Neutrophil (primary cell): ENCODE measurements around the gene RAPGEF1.

Experiments used
- H3K27ac ChIP-seq: fragments of 200-600 bp; sonication (generic); 2 replicates; pipeline ENCODE4 v1.5.1; 2016; ENCODE audit warnings: mild to moderate bottlenecking, moderate library complexity
- H3K27me3 ChIP-seq: fragments of 200-600 bp; sonication (generic); 2 replicates; pipeline ENCODE4 v1.6.0; 2016; ENCODE audit warnings: mild to moderate bottlenecking
- H3K36me3 ChIP-seq: fragments of 200-600 bp; sonication (generic); 2 replicates; pipeline ENCODE4 v1.5.1; 2017
- H3K4me1 ChIP-seq, 2 experiments: fragments of 200-600 bp in 1 of 2; sonication (generic) in 1 of 2; 1 replicate in 1 of 2; 2 replicates in 1 of 2; pipeline versions ENCODE4 v1.5.1 to v1.6.1; 2013 to 2016; ENCODE audit warnings: low read depth in 1 of 2, low read length in 1 of 2, mild to moderate bottlenecking in 1 of 2, moderate library complexity in 1 of 2; ENCODE audit not compliant: control insufficient read depth in 1 of 2, insufficient read depth in 1 of 2
- H3K4me3 ChIP-seq, 2 experiments: fragments of 200-600 bp in 1 of 2; sonication (generic) in 1 of 2; 1 replicate in 1 of 2; 2 replicates in 1 of 2; pipeline ENCODE4 v1.5.1; 2013 to 2016; ENCODE audit warnings: low read depth in 1 of 2, low read length in 1 of 2, mild to moderate bottlenecking in 1 of 2, moderate library complexity in 1 of 2
- H3K9me3 ChIP-seq: fragments of 200-600 bp; sonication (generic); 2 replicates; pipeline ENCODE4 v1.5.1; 2016
- CTCF ChIP-seq: fragments of 200-600 bp; sonication (generic); IDR thresholded peaks from 2 replicates; pipeline ENCODE4 v1.5.1; 2016; ENCODE audit warnings: antibody characterized with exemption

The RAPGEF1 gene

GRCh38 chr9:131776473-131776872 is 36.6 kb upstream of the RAPGEF1 start:
- Histone ChIP-seq H3K36me3 (no peaks in the 10 kb centered on the region), H3K4me1 (no peaks in the 10 kb centered on the region), H3K4me3 (no peak overlapping the region), H3K9me3 (no peaks in the 10 kb centered on the region), H3K27ac (no peak overlapping the region), H3K27me3 (peaks cover 20% of the 10 kb centered on the region)
- TF ChIP-seq CTCF, result no peak

- H3K4me1 ChIP-seq, result no peaks in the 10 kb centered on the region
- H3K36me3 ChIP-seq, result no peaks in the 10 kb centered on the region
- no peak for TF ChIP-seq CTCF
- H3K9me3 ChIP-seq, result no peaks in the 10 kb centered on the region
- no peak overlapping the region for H3K27ac ChIP-seq
- H3K27me3 ChIP-seq, result peaks cover 17% of the 10 kb centered on the region
- H3K4me3 ChIP-seq, result no peak overlapping the region
Measured at GRCh38 chr9:131776036-131776435, 36.2 kb upstream of the RAPGEF1 start.

GRCh38 chr9:131774636-131775035 is 34.8 kb upstream of the RAPGEF1 start:
- peaks cover 30% of the 10 kb centered on the region for H3K27me3 ChIP-seq
- no peak overlapping the region for H3K4me3 ChIP-seq
- TF ChIP-seq CTCF, result no peak
- H3K4me1 ChIP-seq, result no peaks in the 10 kb centered on the region
- no peaks in the 10 kb centered on the region for H3K36me3 ChIP-seq
- no peaks in the 10 kb centered on the region for H3K9me3 ChIP-seq
- H3K27ac ChIP-seq, result no peak overlapping the region

GRCh38 chr9:131773911-131774379 is 34.1 kb upstream of the RAPGEF1 start:
- Histone ChIP-seq H3K27me3 (peaks cover 33% of the 10 kb centered on the region), H3K36me3 (no peaks in the 10 kb centered on the region)

GRCh38 chr9:131772940-131773339 is 33.1 kb upstream of the RAPGEF1 start:
- Histone ChIP-seq H3K4me1 (no peaks in the 10 kb centered on the region), H3K9me3 (no peaks in the 10 kb centered on the region), H3K36me3 (no peaks in the 10 kb centered on the region), H3K4me3 (no peak overlapping the region), H3K27me3 (peaks cover 28% of the 10 kb centered on the region), H3K27ac (no peak overlapping the region)
- TF ChIP-seq CTCF, result no peak

More at GRCh38 chr9:131773911-131774379, 34.1 kb upstream of the RAPGEF1 start:
- Histone ChIP-seq H3K9me3 (no peaks in the 10 kb centered on the region), H3K4me1 (no peaks in the 10 kb centered on the region), H3K4me3 (no peak overlapping the region), H3K27ac (no peak overlapping the region)
- no peak for TF ChIP-seq CTCF

- Histone ChIP-seq H3K4me1 (no peaks in the 10 kb centered on the region), H3K27ac (no peak overlapping the region), H3K9me3 (no peaks in the 10 kb centered on the region), H3K27me3 (peaks cover 25% of the 10 kb centered on the region), H3K4me3 (no peak overlapping the region), H3K36me3 (no peaks in the 10 kb centered on the region)
- no peak for TF ChIP-seq CTCF
Measured at GRCh38 chr9:131771646-131772045, 31.8 kb upstream of the RAPGEF1 start.
